BE2C (cell line): ENCODE results near the gene IQCB1.
"Not testable (repeated sequence)": the region's sequence is repeated elsewhere in the genome, so short reads cannot be mapped to it uniquely, and the experiment has no call there.

Source experiments
- DNase-seq: peaks from one replicate; pipeline ENCODE4 v3.0.0-alpha.2; 2020
- H3K27me3 ChIP-seq: fragments of 250-450 bp; sonication (Bioruptor Pico); 2 replicates; pipeline ENCODE4 v1.5.1; 2020; ENCODE audit warnings: mild to moderate bottlenecking
- H3K36me3 ChIP-seq: fragments of 250-450 bp; sonication (Bioruptor Pico); 2 replicates; pipeline ENCODE4 v1.5.1; 2020; ENCODE audit warnings: mild to moderate bottlenecking
- H3K4me1 ChIP-seq: fragments of 250-450 bp; sonication (Bioruptor Pico); 2 replicates; pipeline ENCODE4 v1.5.1; 2020
- H3K4me3 ChIP-seq: 2 replicates; pipeline ENCODE4 v1.5.1; 2011; ENCODE audit warnings: low read depth, low read length
- H3K9me3 ChIP-seq: fragments of 250-450 bp; sonication (Bioruptor Pico); 2 replicates; pipeline ENCODE4 v1.5.1; 2020
- CTCF ChIP-seq: IDR thresholded peaks from 2 replicates; pipeline ENCODE4 v1.5.1; 2012; ENCODE audit warnings: mild to moderate bottlenecking, low read depth, low read length

IQCB1 gene

DNA sequence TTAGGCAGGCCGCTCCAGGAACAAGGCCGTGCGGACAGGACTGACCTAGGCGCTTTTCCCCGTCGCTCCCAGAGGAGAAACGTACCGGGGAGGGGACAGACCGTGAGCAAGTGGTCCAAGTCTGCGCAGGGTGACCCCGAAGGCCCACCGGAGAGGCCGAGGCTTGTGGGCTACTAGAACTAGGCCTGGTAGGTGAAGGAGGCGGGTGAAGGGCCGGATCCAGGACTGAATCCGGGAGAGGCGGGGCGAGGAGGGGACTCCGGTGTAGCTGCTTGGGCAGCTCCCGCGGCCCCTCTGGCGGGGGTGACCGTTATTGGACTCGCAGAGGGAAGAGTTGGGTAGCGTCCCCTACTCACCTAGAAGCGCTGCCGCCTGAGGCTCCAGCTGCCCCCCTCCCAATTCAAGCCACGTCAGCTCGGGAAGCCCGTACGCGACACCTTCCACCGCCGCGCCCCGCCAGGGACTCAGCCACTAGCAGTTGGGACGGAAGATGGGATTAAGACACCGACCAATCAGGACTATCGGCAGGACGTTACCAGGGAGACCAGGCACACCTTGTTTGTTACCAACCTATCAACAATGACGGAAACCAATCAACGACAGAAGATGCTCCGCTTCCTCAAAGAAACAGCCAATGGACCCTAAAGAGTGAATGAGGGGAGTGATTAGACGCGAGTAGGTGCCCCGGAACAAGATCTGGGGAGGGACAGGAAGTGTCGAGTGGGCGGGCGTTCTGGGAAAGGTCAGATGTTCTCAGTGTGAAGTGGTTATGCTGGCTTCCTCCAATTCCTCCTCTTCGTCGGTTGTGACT lies 85.4 kb downstream of the IQCB1 start, which contains the start of gene GOLGB1:
Gene GOLGB1, minus strand, starts transcription at position 466 of the 811 bp plus-strand sequence. CDS start 18,770 bp downstream, outside the sequence.
- TF ChIP-seq CTCF = no peak
- H3K4me1 ChIP-seq = peaks cover 5% of the 10 kb centered on the region; the same call in 1 of the 2 replicates
- no peaks in the 10 kb centered on the region for H3K27me3 ChIP-seq
- H3K4me3 ChIP-seq = peak within 1 kb of the TSS; percentile 91
- H3K36me3 ChIP-seq = no peaks in the 10 kb centered on the region
- no peaks in the 10 kb centered on the region for H3K9me3 ChIP-seq
- peak; percentile 91 for DNase-seq

- TF ChIP-seq CTCF = no peak
- DNase-seq = no peak
These were observed 86.1 kb downstream of the IQCB1 start for GRCh38 chr3:121748680-121749275.

DNA sequence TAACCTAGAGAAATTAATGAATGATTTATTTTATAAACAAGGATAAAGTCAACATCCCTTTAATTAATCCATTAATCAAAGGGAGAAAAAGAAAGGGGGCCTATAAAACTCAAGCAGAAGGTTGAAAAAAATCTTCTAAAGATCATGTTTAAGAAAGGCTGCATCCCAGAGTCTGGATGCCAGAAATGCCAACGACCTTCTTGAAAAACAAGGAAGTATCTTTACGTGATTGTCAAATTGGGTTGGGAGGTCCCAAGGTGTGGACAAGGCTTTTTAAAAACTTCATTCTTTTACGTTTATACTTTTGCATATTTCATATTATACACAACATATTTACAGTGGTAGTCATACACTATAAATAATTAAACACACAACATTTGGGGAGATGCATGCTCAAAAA lies 86.9 kb downstream of the IQCB1 start:
- Histone ChIP-seq H3K9me3 (peaks cover 3% of the 10 kb centered on the region; the same call in 1 of the 2 replicates), H3K4me1 (peaks cover 5% of the 10 kb centered on the region; the same call in 1 of the 2 replicates), H3K27me3 (no peaks in the 10 kb centered on the region), H3K4me3 (no peak overlapping the region), H3K36me3 (no peaks in the 10 kb centered on the region)
- no peak for TF ChIP-seq CTCF
- DNase-seq = no peak

More at GRCh38 chr3:121748680-121749275, 86.1 kb downstream of the IQCB1 start:
- no peaks in the 10 kb centered on the region for H3K27me3 ChIP-seq
- peaks cover 5% of the 10 kb centered on the region; the same call in 1 of the 2 replicates for H3K4me1 ChIP-seq
- no peaks in the 10 kb centered on the region for H3K9me3 ChIP-seq
- peak overlapping the region; percentile 91 for H3K4me3 ChIP-seq
- H3K36me3 ChIP-seq = no peaks in the 10 kb centered on the region

GRCh38 chr3:121743106-121743505 lies 91.8 kb downstream of the IQCB1 start:
- H3K36me3 ChIP-seq, H3K4me1 ChIP-seq, H3K27me3 ChIP-seq, H3K4me3 ChIP-seq, H3K9me3 ChIP-seq, DNase-seq: not testable (repeated sequence)

GRCh38 chr3:121740896-121741295 lies 94.0 kb downstream of the IQCB1 start:
- H3K27me3 ChIP-seq = no peaks in the 10 kb centered on the region
- no peak for DNase-seq
- TF ChIP-seq CTCF = no peak
- H3K36me3 ChIP-seq = no peaks in the 10 kb centered on the region
- no peaks in the 10 kb centered on the region for H3K4me1 ChIP-seq
- H3K4me3 ChIP-seq = no peak overlapping the region
- H3K9me3 ChIP-seq = peaks cover 4% of the 10 kb centered on the region; the same call in 1 of the 2 replicates

DNA sequence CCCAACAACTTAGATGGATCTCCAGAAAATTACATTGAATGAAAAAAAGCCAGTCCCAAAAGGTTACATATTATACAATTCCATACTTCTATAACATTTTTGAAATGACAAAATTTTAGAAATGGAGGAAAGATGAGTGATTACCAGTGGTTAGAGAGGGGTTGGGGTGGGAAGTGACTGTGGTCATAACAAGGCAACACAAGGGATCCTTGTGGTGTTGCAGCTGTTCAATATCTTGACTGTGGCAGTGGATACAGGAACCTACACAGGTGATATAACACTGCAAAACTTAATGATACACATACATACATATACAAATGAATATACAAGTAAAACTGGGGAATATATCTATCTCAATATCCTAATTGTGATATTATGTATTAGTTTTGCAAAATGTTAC lies 95.0 kb downstream of the IQCB1 start:
- no peak for TF ChIP-seq CTCF

More for the DNA sequence above, 95.0 kb downstream of the IQCB1 start:
- Histone ChIP-seq H3K27me3 (no peaks in the 10 kb centered on the region), H3K9me3 (peaks cover 4% of the 10 kb centered on the region; the same call in 1 of the 2 replicates), H3K4me1 (no peaks in the 10 kb centered on the region), H3K36me3 (no peaks in the 10 kb centered on the region), H3K4me3 (no peak overlapping the region)
- DNase-seq = no peak
